Measurements from ENCODE around the gene MAFG. TPM values are rescaled to one million over a fixed set of nuclear protein-coding genes. Genes with fewer than 3 reads are reported as not detected.

MAFG gene
- total and polyA plus RNA-seq, 2 of the 13 experiments (the other 11 are each of a cell fraction or from before 2014, with no cell fraction given), result 14.5 to 20.0 TPM

GRCh38 chr17:81967533-81968395, 40.2 kb upstream of the MAFG start (continued):
- TF ChIP-seq ZNF407 (CRISPR knock-in tag; IDR thresholded peaks at IDR 0.05; ENCODE audit: not compliant biosample characterization) (peak; percentile 85), ZSCAN29 (CRISPR knock-in tag; conservative IDR thresholded peaks at IDR 0.05) (peak; percentile 85; the same call in 1 of the 2 replicates), CSRNP1 (CRISPR knock-in tag; IDR thresholded peaks at IDR 0.05) (peak; percentile 55; the same call in 1 of the 2 replicates), PRPF4 (IDR thresholded peaks at IDR 0.05; ENCODE audit: low read depth, low read length, poor library complexity, severe bottlenecking) (no peak), NBN (conservative IDR thresholded peaks at IDR 0.05) (no peak), REXO4 (CRISPR knock-in tag; IDR thresholded peaks at IDR 0.05; ENCODE audit: borderline replicate concordance) (no peak), NFE2 (CRISPR knock-in tag; IDR thresholded peaks at IDR 0.05) (no peak), ZBED4 (CRISPR knock-in tag; IDR thresholded peaks at IDR 0.05; ENCODE audit: borderline replicate concordance) (0 out of 2 replicates have a peak, but pooled peaks have one; percentile 38), ZNF605 (CRISPR knock-in tag; IDR thresholded peaks at IDR 0.05) (peak; percentile 94), ZNF567 (CRISPR knock-in tag; IDR thresholded peaks at IDR 0.05; ENCODE audit: borderline replicate concordance) (peak; percentile 50; the same call in 1 of the 2 replicates), KLF6 (CRISPR knock-in tag; IDR thresholded peaks at IDR 0.05) (peak; percentile 95), CC2D1A (CRISPR knock-in tag; IDR thresholded peaks at IDR 0.05) (no peak), ZNF839 (CRISPR knock-in tag; IDR thresholded peaks at IDR 0.05; ENCODE audit: borderline replicate concordance) (peak; percentile 76; the same call in 1 of the 2 replicates), SNAI1 (CRISPR knock-in tag; IDR thresholded peaks at IDR 0.05; ENCODE audit: borderline replicate concordance) (no peak)

All from HepG2 (cell line).